ENCODE results near the gene ZDHHC3. TPM values are rescaled to one million over a fixed set of nuclear protein-coding genes. Genes with fewer than 3 reads are reported as not detected.

Gene ZDHHC3
- total and polyA plus RNA-seq, 2 donors (not counting 1 experiment from before 2014, with no cell fraction given) = 37.2 to 52.6 TPM

- H3K79me2 ChIP-seq (ENCODE audit: control insufficient read depth, insufficient read depth, low read length) = no peaks in the 10 kb centered on the region
- H3K9ac ChIP-seq (ENCODE audit: low read length) = no peak overlapping the region
- H3K9me3 Mint-ChIP-seq (ENCODE audit: insufficient read depth) = no peaks in the 10 kb centered on the region
- no peak overlapping the region for H3K4me3 Mint-ChIP-seq
- H3K27ac ChIP-seq (ENCODE audit: low read length in 2 of 2) = no peak overlapping the region
- peaks cover 0 to 2% (median 0%) of the 10 kb centered on the region in 3 donors for H3K9me3 ChIP-seq (ENCODE audit: control extremely low read depth in 1 of 3, control insufficient read depth in 2 of 3, insufficient read depth in 1 of 3, low read length in 2 of 3)
- no peaks in the 10 kb centered on the region for H4K20me1 ChIP-seq (ENCODE audit: control insufficient read depth, insufficient read depth, low read length, poor library complexity, severe bottlenecking)
- ChIA-PET POLR2A (no interaction called here), CTCF (interaction anchor here (1.5 to 1.7 kb wide), 2 partner anchors 10 to 392 kb away, joined by 4 read pairs; no protein-coding TSS in a partner anchor)
- WGBS (ENCODE audit: insufficient coverage) = 94% methylated on average over 5 of the region's 5 CpGs
- H2AFZ ChIP-seq (ENCODE audit: insufficient read depth, low read depth, low read length, poor library complexity, severe bottlenecking) = no peak overlapping the region
- intact Hi-C loops (cut with micrococcal nuclease) = no loop called here
- H3K4me2 ChIP-seq (replicated peaks; ENCODE audit: low read depth, low read length, poor library complexity, severe bottlenecking) = no peak overlapping the region
- TF ChIP-seq EZH2 (IDR thresholded peaks at IDR 0.05; ENCODE audit: borderline replicate concordance, insufficient read depth, low read depth, low read length, poor library complexity, severe bottlenecking) (no peak), CTCF (IDR thresholded peaks at IDR 0.05) (no peak)
- no peaks in the 10 kb centered on the region for H3K27me3 ChIP-seq (replicated peaks in 1 of 4; ENCODE audit: control extremely low read depth in 1 of 4, control insufficient read depth in 3 of 4, insufficient read depth in 4 of 4, low read length in 3 of 4)
- H3K4me1 Mint-ChIP-seq = peaks cover 2% of the 10 kb centered on the region
- no peak overlapping the region for H3K4me3 ChIP-seq (ENCODE audit: control extremely low read depth in 1 of 5, extremely low read depth in 1 of 5, insufficient read depth in 1 of 5, low read depth in 2 of 5, low read length in 4 of 5)
- H3K36me3 ChIP-seq (replicated peaks in 1 of 2; ENCODE audit: control extremely low read depth in 1 of 2, control insufficient read depth in 1 of 2, extremely low read depth in 1 of 2, insufficient read depth in 2 of 2, low read length in 1 of 2) = peaks cover 1 to 50% of the 10 kb centered on the region in 2 experiments
- DNase-seq (no peak), ATAC-seq (ENCODE audit: low read depth) (no peak)
- no peaks in the 10 kb centered on the region for H3K4me1 ChIP-seq (ENCODE audit: control insufficient read depth in 2 of 2, insufficient read depth in 2 of 2, low read length in 2 of 2)
- H3K27ac Mint-ChIP-seq = no peak overlapping the region
- H3K27me3 Mint-ChIP-seq = no peaks in the 10 kb centered on the region
These were observed 51.4 kb downstream of the ZDHHC3 start for GRCh38 chr3:44924457-44925084.

GRCh38 chr3:44923632-44924456, 52.1 kb downstream of the ZDHHC3 start:
- peaks cover 1 to 43% of the 10 kb centered on the region in 2 experiments for H3K36me3 ChIP-seq (replicated peaks in 1 of 2; ENCODE audit: control extremely low read depth in 1 of 2, control insufficient read depth in 1 of 2, extremely low read depth in 1 of 2, insufficient read depth in 2 of 2, low read length in 1 of 2)
- ChIA-PET CTCF (interaction anchor here (1.5 to 1.7 kb wide), 2 partner anchors 9 to 391 kb away, joined by 4 read pairs; no protein-coding TSS in a partner anchor), POLR2A (no interaction called here)
- Mint-ChIP-seq H3K4me1 (peaks cover 2% of the 10 kb centered on the region), H3K27ac (no peak overlapping the region), H3K9me3 (ENCODE audit: insufficient read depth) (no peaks in the 10 kb centered on the region), H3K4me3 (no peak overlapping the region), H3K27me3 (no peaks in the 10 kb centered on the region)
- H3K4me2 ChIP-seq (replicated peaks; ENCODE audit: low read depth, low read length, poor library complexity, severe bottlenecking) = no peak overlapping the region
- intact Hi-C loops (cut with micrococcal nuclease) = no loop called here
- 100% methylated on average over 2 of the region's 3 CpGs for WGBS (ENCODE audit: insufficient coverage)
- H3K4me3 ChIP-seq (ENCODE audit: control extremely low read depth in 1 of 5, extremely low read depth in 1 of 5, insufficient read depth in 1 of 5, low read depth in 2 of 5, low read length in 4 of 5) = no peak overlapping the region
- no peak overlapping the region for H3K9ac ChIP-seq (ENCODE audit: low read length)
- peaks cover 0 to 2% (median 0%) of the 10 kb centered on the region in 3 donors for H3K9me3 ChIP-seq (ENCODE audit: control extremely low read depth in 1 of 3, control insufficient read depth in 2 of 3, insufficient read depth in 1 of 3, low read length in 2 of 3)
- no peaks in the 10 kb centered on the region for H3K27me3 ChIP-seq (replicated peaks in 1 of 4; ENCODE audit: control extremely low read depth in 1 of 4, control insufficient read depth in 3 of 4, insufficient read depth in 4 of 4, low read length in 3 of 4)
- H3K79me2 ChIP-seq (ENCODE audit: control insufficient read depth, insufficient read depth, low read length) = no peaks in the 10 kb centered on the region
- H2AFZ ChIP-seq (ENCODE audit: insufficient read depth, low read depth, low read length, poor library complexity, severe bottlenecking) = no peak overlapping the region
- TF ChIP-seq EZH2 (IDR thresholded peaks at IDR 0.05; ENCODE audit: borderline replicate concordance, insufficient read depth, low read depth, low read length, poor library complexity, severe bottlenecking) (no peak), CTCF (IDR thresholded peaks at IDR 0.05) (no peak)
- ATAC-seq (ENCODE audit: low read depth) = no peak
- DNase-seq = no peak
- H3K4me1 ChIP-seq (ENCODE audit: control insufficient read depth in 2 of 2, insufficient read depth in 2 of 2, low read length in 2 of 2) = no peaks in the 10 kb centered on the region
- H3K27ac ChIP-seq (ENCODE audit: low read length in 2 of 2) = no peak overlapping the region
- H4K20me1 ChIP-seq (ENCODE audit: control insufficient read depth, insufficient read depth, low read length, poor library complexity, severe bottlenecking) = no peaks in the 10 kb centered on the region
